GM21360 (cell line): ENCODE data around the gene MFF.
A peak's percentile ranks its signal among the peaks of the same experiment; 100 is the strongest.

Experiments
- ATAC-seq: cut with Tn5 transposase; IDR thresholded peaks from one replicate; pipeline ENCODE4 v1.9.1; 2021; ENCODE audit warnings: mild to moderate bottlenecking, moderate library complexity; ENCODE audit not compliant: unreplicated experiment

The MFF gene

DNA sequence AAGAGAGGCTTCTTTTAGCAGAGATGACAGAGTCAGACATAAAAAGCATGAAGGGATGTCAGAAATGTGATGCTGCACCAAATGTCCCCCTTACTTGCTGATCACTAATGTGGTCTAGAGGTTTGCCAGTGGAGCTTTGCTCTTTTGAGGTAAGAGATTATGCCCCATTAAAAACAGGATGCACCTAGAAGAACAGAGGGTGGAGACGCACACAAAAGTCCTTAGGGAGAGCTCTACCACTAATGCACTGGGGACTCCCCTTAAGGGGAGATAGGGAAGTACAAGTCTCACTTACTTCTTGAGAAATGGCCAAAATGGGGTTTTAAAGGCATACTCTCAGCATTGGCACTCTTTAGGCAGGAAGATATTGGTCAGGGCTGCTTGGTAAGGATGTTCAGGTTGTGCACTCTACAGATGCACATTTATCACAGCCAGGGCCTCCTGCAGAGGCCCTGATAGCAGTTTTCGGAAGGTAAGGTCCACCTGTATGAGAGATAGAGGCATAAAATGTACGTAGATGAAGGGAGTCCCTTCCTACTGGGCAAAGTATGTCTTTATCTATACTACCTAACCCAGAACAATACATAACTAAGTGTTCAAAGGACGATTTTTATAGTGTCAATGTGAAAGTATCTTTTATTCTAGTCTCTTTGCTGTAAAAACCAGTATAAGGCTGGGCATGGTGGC lies 79.7 kb downstream of the MFF start:
- ATAC-seq = no peak

GRCh38 chr2:227406177-227407031 lies 81.4 kb downstream of the MFF start:
- ATAC-seq = peak; percentile 44
